ENCODE measurements around the gene CSRP2.

CSRP2 gene

GRCh38 chr12:76848132-76848531, 30.7 kb downstream of the CSRP2 start:
- TF ChIP-seq EZH2phosphoT487 (IDR thresholded peaks at IDR 0.05; ENCODE audit: borderline replicate concordance, low read length) = no peak
- no peak for TF ChIP-seq CTCF (IDR thresholded peaks at IDR 0.05; ENCODE audit: low read depth, low read length, poor library complexity, severe bottlenecking)
- Histone ChIP-seq H3K27ac (ENCODE audit: low read depth, low read length) (no peak overlapping the region), H3F3A (ENCODE audit: control insufficient read depth, insufficient read depth) (0 out of 2 replicates have a peak, but pooled peaks cover 2% of the 10 kb centered on the region), H3K79me2 (ENCODE audit: control insufficient read depth, low read length) (no peaks in the 10 kb centered on the region), H3K4me3 (ENCODE audit: low read length) (no peak overlapping the region), H3K4me2 (ENCODE audit: low read length) (no peak overlapping the region), H3K36me3 (ENCODE audit: control insufficient read depth, low read length) (peaks cover 10% of the 10 kb centered on the region; the same call in 1 of the 2 replicates), H3K4me1 (ENCODE audit: control insufficient read depth, low read length) (no peaks in the 10 kb centered on the region), H3K9me3 (ENCODE audit: control insufficient read depth, insufficient read depth, low read length) (no peaks in the 10 kb centered on the region), H4K20me1 (ENCODE audit: control insufficient read depth, insufficient read depth, low read depth, low read length) (no peaks in the 10 kb centered on the region), H3K9me2 (replicated peaks; ENCODE audit: control insufficient read depth, low read length) (no peaks in the 10 kb centered on the region), H3K27me3 (ENCODE audit: control insufficient read depth, low read length) (no peaks in the 10 kb centered on the region)

- Histone ChIP-seq H3K4me1 (ENCODE audit: control insufficient read depth, low read length) (no peaks in the 10 kb centered on the region), H4K20me1 (ENCODE audit: control insufficient read depth, insufficient read depth, low read depth, low read length) (no peaks in the 10 kb centered on the region), H3K4me2 (ENCODE audit: low read length) (no peak overlapping the region), H3K27me3 (ENCODE audit: control insufficient read depth, low read length) (no peaks in the 10 kb centered on the region), H3K9me3 (ENCODE audit: control insufficient read depth, insufficient read depth, low read length) (no peaks in the 10 kb centered on the region), H3F3A (ENCODE audit: control insufficient read depth, insufficient read depth) (0 out of 2 replicates have a peak, but pooled peaks cover 2% of the 10 kb centered on the region), H3K9me2 (replicated peaks; ENCODE audit: control insufficient read depth, low read length) (no peaks in the 10 kb centered on the region), H3K36me3 (ENCODE audit: control insufficient read depth, low read length) (peaks cover 10% of the 10 kb centered on the region), H3K4me3 (ENCODE audit: low read length) (no peak overlapping the region), H3K27ac (ENCODE audit: low read depth, low read length) (no peak overlapping the region), H3K79me2 (ENCODE audit: control insufficient read depth, low read length) (no peaks in the 10 kb centered on the region)
- TF ChIP-seq EZH2phosphoT487 (IDR thresholded peaks at IDR 0.05; ENCODE audit: borderline replicate concordance, low read length) (no peak), CTCF (IDR thresholded peaks at IDR 0.05; ENCODE audit: low read depth, low read length, poor library complexity, severe bottlenecking) (no peak)
Measured at GRCh38 chr12:76847260-76847659, 31.6 kb downstream of the CSRP2 start.

GRCh38 chr12:76836633-76837032, 42.2 kb downstream of the CSRP2 start:
- H3K27ac ChIP-seq (ENCODE audit: low read depth, low read length) = no peak overlapping the region

More at GRCh38 chr12:76836633-76837032, 42.2 kb downstream of the CSRP2 start:
- H3K4me3 ChIP-seq (ENCODE audit: low read length) = no peak overlapping the region
- no peaks in the 10 kb centered on the region for H3K4me1 ChIP-seq (ENCODE audit: control insufficient read depth, low read length)
- H3F3A ChIP-seq (ENCODE audit: control insufficient read depth, insufficient read depth) = no peaks in the 10 kb centered on the region
- H3K36me3 ChIP-seq (ENCODE audit: control insufficient read depth, low read length) = no peaks in the 10 kb centered on the region; the same call in 1 of the 2 replicates
- no peaks in the 10 kb centered on the region for H3K9me2 ChIP-seq (replicated peaks; ENCODE audit: control insufficient read depth, low read length)
- H3K4me2 ChIP-seq (ENCODE audit: low read length) = no peak overlapping the region
- no peaks in the 10 kb centered on the region for H3K9me3 ChIP-seq (ENCODE audit: control insufficient read depth, insufficient read depth, low read length)
- TF ChIP-seq CTCF (IDR thresholded peaks at IDR 0.05; ENCODE audit: low read depth, low read length, poor library complexity, severe bottlenecking) (no peak), EZH2phosphoT487 (IDR thresholded peaks at IDR 0.05; ENCODE audit: borderline replicate concordance, low read length) (no peak)
- H4K20me1 ChIP-seq (ENCODE audit: control insufficient read depth, insufficient read depth, low read depth, low read length) = no peaks in the 10 kb centered on the region
- no peaks in the 10 kb centered on the region for H3K27me3 ChIP-seq (ENCODE audit: control insufficient read depth, low read length)
- no peaks in the 10 kb centered on the region for H3K79me2 ChIP-seq (ENCODE audit: control insufficient read depth, low read length)
